T-helper 22 cell (primary cell): ENCODE data around the gene KIAA1614.

Source experiments
- DNase-seq: peaks from one replicate; pipeline ENCODE4 v3.0.0-alpha.2; 2020; ENCODE audit warnings: low read depth

Gene KIAA1614

GRCh38 chr1:180908074-180908765 is 4.5 kb upstream of the KIAA1614 start:
- DNase-seq: no peak

- no peak for DNase-seq
Measured at GRCh38 chr1:180909005-180909414, 3.7 kb upstream of the KIAA1614 start.

- no peak for DNase-seq
Measured at GRCh38 chr1:180909462-180909976, 3.2 kb upstream of the KIAA1614 start.

GRCh38 chr1:180911640-180912191 is 981 bp upstream of the KIAA1614 start:
- DNase-seq: no peak

- no peak for DNase-seq
Measured at GRCh38 chr1:180912211-180912800, 391 bp upstream of the KIAA1614 start.

GRCh38 chr1:180915426-180915965 is 2.8 kb downstream of the KIAA1614 start:
- no peak for DNase-seq

GRCh38 chr1:180916012-180916770 is 3.5 kb downstream of the KIAA1614 start:
- DNase-seq: no peak

- no peak for DNase-seq
Measured at GRCh38 chr1:180916771-180917170, 4.1 kb downstream of the KIAA1614 start.

GRCh38 chr1:180917306-180918065 is 4.8 kb downstream of the KIAA1614 start:
- DNase-seq: no peak

GRCh38 chr1:180918519-180918918 is 5.8 kb downstream of the KIAA1614 start:
- DNase-seq: no peak

- no peak for DNase-seq
Measured at GRCh38 chr1:180919183-180919700, 6.5 kb downstream of the KIAA1614 start.

- DNase-seq: no peak
Measured at GRCh38 chr1:180920193-180920592, 7.5 kb downstream of the KIAA1614 start.

GRCh38 chr1:180920702-180921101 is 8.0 kb downstream of the KIAA1614 start:
- DNase-seq: no peak

GRCh38 chr1:180921386-180921785 is 8.7 kb downstream of the KIAA1614 start:
- DNase-seq: no peak

GRCh38 chr1:180921891-180922630 is 9.4 kb downstream of the KIAA1614 start:
- no peak for DNase-seq

GRCh38 chr1:180922631-180923015 is 9.9 kb downstream of the KIAA1614 start:
- no peak for DNase-seq

GRCh38 chr1:180923021-180923841 is 10.5 kb downstream of the KIAA1614 start:
- DNase-seq: no peak

- DNase-seq: no peak
Measured at GRCh38 chr1:180923887-180924286, 11.2 kb downstream of the KIAA1614 start.

- DNase-seq: no peak
Measured at GRCh38 chr1:180924939-180925338, 12.2 kb downstream of the KIAA1614 start.
